Neural crest cell (in vitro differentiated cells): ENCODE measurements around the gene TPPP. TPM values are rescaled to one million over a fixed set of nuclear protein-coding genes. Genes with fewer than 3 reads are reported as not detected.
A peak's percentile ranks its signal among the peaks of the same experiment; 100 is the strongest.

ENCODE experiments used
- DNase-seq: peaks from one replicate; pipeline ENCODE4 v3.0.0; 2021; ENCODE audit warnings: low read depth, mixed read lengths, low spot score
- H3K27ac Mint-ChIP-seq: one replicate; pipeline ENCODE4 v1.8.0; 2021; ENCODE audit warnings: mild to moderate bottlenecking, mixed read lengths; ENCODE audit not compliant: unreplicated experiment
- H3K27me3 Mint-ChIP-seq: 2 replicates; pipeline ENCODE4 v1.8.0; 2021; ENCODE audit warnings: low read depth, mild to moderate bottlenecking, mixed read lengths
- H3K36me3 Mint-ChIP-seq: 2 replicates; pipeline ENCODE4 v1.8.0; 2021; ENCODE audit warnings: low read depth, mild to moderate bottlenecking, mixed read lengths
- H3K4me1 Mint-ChIP-seq: 2 replicates; pipeline ENCODE4 v1.8.0; 2021; ENCODE audit warnings: mixed read lengths
- H3K4me3 Mint-ChIP-seq: one replicate; pipeline ENCODE4 v1.8.0; 2021; ENCODE audit warnings: mild to moderate bottlenecking, mixed read lengths
- H3K9me3 Mint-ChIP-seq: 2 replicates; pipeline ENCODE4 v1.8.0; 2021; ENCODE audit warnings: mixed read lengths
- total RNA-seq: library from RNA; stranded (reverse); gene quantifications from 2 replicates; pipeline ENCODE4 v1.2.1, GENCODE V29; 2021
- TF ChIP-seq, protein P1 (sequence below): fragments of 200-600 bp; sonication (generic); conservative IDR thresholded peaks from 2 replicates; pipeline ENCODE4 v1.5.0; 2021; ENCODE audit warnings: antibody characterized with exemption, mild to moderate bottlenecking

The TPPP gene
- total RNA-seq, 1 donor from 2014 or later, result 2.7 TPM

- H3K27ac Mint-ChIP-seq, result peak overlapping the region; percentile 14
- no peak for DNase-seq
- no peak overlapping the region for H3K4me3 Mint-ChIP-seq
- peaks cover 4% of the 10 kb centered on the region for H3K4me1 Mint-ChIP-seq
- no peaks in the 10 kb centered on the region for H3K9me3 Mint-ChIP-seq
- H3K27me3 Mint-ChIP-seq, result no peaks in the 10 kb centered on the region
- TF ChIP-seq, protein P1, sequence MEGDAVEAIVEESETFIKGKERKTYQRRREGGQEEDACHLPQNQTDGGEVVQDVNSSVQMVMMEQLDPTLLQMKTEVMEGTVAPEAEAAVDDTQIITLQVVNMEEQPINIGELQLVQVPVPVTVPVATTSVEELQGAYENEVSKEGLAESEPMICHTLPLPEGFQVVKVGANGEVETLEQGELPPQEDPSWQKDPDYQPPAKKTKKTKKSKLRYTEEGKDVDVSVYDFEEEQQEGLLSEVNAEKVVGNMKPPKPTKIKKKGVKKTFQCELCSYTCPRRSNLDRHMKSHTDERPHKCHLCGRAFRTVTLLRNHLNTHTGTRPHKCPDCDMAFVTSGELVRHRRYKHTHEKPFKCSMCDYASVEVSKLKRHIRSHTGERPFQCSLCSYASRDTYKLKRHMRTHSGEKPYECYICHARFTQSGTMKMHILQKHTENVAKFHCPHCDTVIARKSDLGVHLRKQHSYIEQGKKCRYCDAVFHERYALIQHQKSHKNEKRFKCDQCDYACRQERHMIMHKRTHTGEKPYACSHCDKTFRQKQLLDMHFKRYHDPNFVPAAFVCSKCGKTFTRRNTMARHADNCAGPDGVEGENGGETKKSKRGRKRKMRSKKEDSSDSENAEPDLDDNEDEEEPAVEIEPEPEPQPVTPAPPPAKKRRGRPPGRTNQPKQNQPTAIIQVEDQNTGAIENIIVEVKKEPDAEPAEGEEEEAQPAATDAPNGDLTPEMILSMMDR, result no peak
- H3K36me3 Mint-ChIP-seq, result peaks cover 5% of the 10 kb centered on the region
Observed at GRCh38 chr5:624951-625230, 68.3 kb downstream of the TPPP start.

DNA sequence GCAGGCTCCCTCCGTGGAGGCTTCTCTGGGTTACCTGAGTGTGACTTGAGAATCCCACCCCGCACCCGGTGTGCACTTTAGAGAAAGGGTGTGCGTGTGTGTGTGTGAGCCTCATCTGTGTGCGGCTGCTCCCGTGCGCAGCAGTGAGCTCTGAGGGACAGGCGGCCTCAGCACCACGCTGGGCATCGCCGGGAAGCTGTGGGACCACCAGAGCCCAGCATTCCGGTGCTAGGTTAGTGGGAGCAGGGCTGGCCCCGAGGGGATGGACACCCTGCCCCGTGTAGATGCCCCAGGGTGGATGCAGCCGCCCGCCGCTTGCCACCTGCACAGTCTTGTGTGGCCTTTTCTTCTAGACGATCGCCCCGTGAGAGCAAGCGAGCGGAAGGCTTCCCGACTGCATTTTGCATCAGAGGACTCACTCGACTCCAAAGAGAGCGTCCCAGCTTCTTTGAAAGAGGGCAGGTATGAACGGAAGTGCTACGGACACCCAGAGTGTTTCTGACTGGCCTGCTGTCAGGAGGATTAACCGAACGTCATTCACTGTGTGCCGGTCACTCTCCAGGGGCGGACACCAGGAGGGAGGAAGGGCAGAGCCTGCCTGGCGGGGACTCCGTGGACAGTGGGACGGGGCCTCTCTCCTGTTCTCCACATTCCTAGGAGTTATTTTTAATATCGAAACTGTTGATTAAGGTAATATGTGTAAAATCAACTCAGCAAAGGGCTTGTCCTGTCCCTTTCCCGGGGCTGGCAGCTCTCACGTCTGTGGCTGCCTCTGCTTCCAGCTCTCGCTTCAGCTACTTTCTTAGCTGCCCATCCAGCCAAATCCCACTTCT lies 68.8 kb downstream of the TPPP start:
- Mint-ChIP-seq H3K27me3 (no peaks in the 10 kb centered on the region), H3K27ac (peak overlapping the region; percentile 36), H3K4me3 (no peak overlapping the region), H3K36me3 (peaks cover 9% of the 10 kb centered on the region), H3K4me1 (peaks cover 4% of the 10 kb centered on the region), H3K9me3 (no peaks in the 10 kb centered on the region)
- TF ChIP-seq, protein P1, result no peak
- no peak for DNase-seq

- Mint-ChIP-seq H3K9me3 (no peaks in the 10 kb centered on the region), H3K36me3 (peaks cover 9% of the 10 kb centered on the region), H3K27ac (no peak overlapping the region), H3K4me3 (no peak overlapping the region), H3K4me1 (peaks cover 4% of the 10 kb centered on the region), H3K27me3 (no peaks in the 10 kb centered on the region)
- TF ChIP-seq, protein P1, result no peak
- DNase-seq, result no peak
Observed at GRCh38 chr5:623531-623930, 69.6 kb downstream of the TPPP start.

DNA sequence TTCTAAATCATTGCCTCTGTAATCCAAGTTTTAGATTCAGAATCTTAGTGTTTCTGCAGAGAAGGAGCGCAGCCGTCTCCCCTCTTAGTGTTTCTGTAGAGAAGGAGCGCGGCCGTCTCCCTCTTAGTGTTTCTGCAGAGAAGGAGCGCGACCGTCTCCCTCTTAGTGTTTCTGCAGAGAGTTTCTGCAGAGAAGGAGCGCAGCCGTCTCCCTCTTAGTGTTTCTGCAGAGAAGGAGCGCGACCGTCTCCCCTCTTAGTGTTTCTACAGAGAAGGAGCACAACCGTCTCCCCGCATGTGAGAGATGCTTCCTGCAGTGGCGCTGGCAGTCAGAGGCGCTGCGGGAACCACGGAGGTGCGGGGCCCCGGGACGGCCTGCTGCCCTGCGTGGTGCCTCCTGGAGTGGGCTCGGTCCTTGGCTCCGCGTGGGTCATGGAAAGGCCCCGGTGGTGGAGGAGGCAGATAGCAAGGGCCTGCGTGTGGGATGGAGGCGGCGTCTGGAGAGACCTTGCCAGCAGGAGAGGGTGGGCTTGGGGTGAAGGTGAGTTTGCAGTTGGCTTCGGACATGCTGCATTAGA lies 70.1 kb downstream of the TPPP start:
- H3K27ac Mint-ChIP-seq, result no peak overlapping the region
- TF ChIP-seq, protein P1, result no peak
- H3K4me3 Mint-ChIP-seq, result no peak overlapping the region
- peaks cover 4% of the 10 kb centered on the region for H3K4me1 Mint-ChIP-seq
- H3K9me3 Mint-ChIP-seq, result no peaks in the 10 kb centered on the region
- H3K36me3 Mint-ChIP-seq, result peaks cover 8% of the 10 kb centered on the region
- no peak for DNase-seq
- no peaks in the 10 kb centered on the region for H3K27me3 Mint-ChIP-seq

DNA sequence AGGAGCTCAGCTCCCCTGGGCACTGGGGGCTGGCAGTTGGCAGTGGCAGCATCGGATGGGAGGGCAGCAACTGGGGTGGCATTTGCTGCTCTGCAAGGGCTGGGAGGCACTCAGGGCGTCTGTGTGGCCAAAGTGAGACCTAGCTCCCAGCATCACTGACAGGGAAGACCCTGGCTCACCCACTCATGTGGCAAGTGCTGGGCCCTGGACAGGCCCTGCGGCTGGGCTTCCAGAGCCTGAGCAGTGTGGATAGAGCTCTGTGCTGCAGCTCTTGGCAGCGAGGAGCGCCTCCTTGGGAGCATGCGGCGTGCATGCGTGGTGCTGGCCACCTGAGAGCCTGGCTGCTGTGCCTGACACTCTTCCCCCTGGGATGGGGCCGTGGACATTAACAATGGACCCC lies 70.8 kb downstream of the TPPP start:
- H3K27me3 Mint-ChIP-seq, result no peaks in the 10 kb centered on the region
- no peaks in the 10 kb centered on the region for H3K4me1 Mint-ChIP-seq
- no peak overlapping the region for H3K27ac Mint-ChIP-seq
- TF ChIP-seq, protein P1, result no peak
- no peaks in the 10 kb centered on the region for H3K9me3 Mint-ChIP-seq
- peaks cover 5% of the 10 kb centered on the region for H3K36me3 Mint-ChIP-seq
- no peak overlapping the region for H3K4me3 Mint-ChIP-seq
- DNase-seq, result no peak
